ENCODE data around the gene TOR1B. TPM values are rescaled to one million over a fixed set of nuclear protein-coding genes. Genes with fewer than 3 reads are reported as not detected.

TOR1B gene
- total and polyA plus RNA-seq, 5 donors from 2014 or later: 11.6 to 27.2 (median 15.3) TPM

Other genes with a start within 250 kb of the TOR1B start
- not detected for gene C9orf50, start 182.1 kb upstream of the TOR1B start, total RNA-seq
- gene C9orf50, start 182.1 kb upstream of the TOR1B start, polyA plus RNA-seq: not detected
- gene NTMT1, start 177.0 kb upstream of the TOR1B start, total RNA-seq: 37.4 TPM
- 10 to 100 TPM; 41.9 to 56.7 (median 52.8) TPM for gene NTMT1, start 177.0 kb upstream of the TOR1B start, polyA plus RNA-seq
- 27.8 TPM for gene ASB6, start 161.0 kb upstream of the TOR1B start, total RNA-seq
- gene ASB6, start 161.0 kb upstream of the TOR1B start, polyA plus RNA-seq: 10 to 100 TPM; 21.7 to 26.9 (median 23.7) TPM
- gene PRRX2, start 137.5 kb upstream of the TOR1B start, total RNA-seq: not detected
- not detected for gene PRRX2, start 137.5 kb upstream of the TOR1B start, polyA plus RNA-seq
- not detected for gene PTGES, start 50.1 kb upstream of the TOR1B start, total RNA-seq
- gene PTGES, start 50.1 kb upstream of the TOR1B start, polyA plus RNA-seq: under 1 TPM in 1 of 4 donors, not detected in 3; 0.17 TPM
- 19.3 TPM for gene TOR1A, start 21.0 kb downstream of the TOR1B start, total RNA-seq
- gene TOR1A, start 21.0 kb downstream of the TOR1B start, polyA plus RNA-seq: 10 to 100 TPM; 63.6 to 72.7 (median 69.6) TPM
- 91.6 TPM for gene C9orf78, start 32.1 kb downstream of the TOR1B start, total RNA-seq
- 100 to 1,000 TPM; 155 to 196 (median 170) TPM for gene C9orf78, start 32.1 kb downstream of the TOR1B start, polyA plus RNA-seq
- gene USP20, start 32.3 kb downstream of the TOR1B start, total RNA-seq: 116 TPM
- gene USP20, start 32.3 kb downstream of the TOR1B start, polyA plus RNA-seq: 10 to 100 TPM; 37.1 to 54.7 (median 46.9) TPM
- 253 TPM for gene FNBP1, start 240.0 kb downstream of the TOR1B start, total RNA-seq
- 100 to 1,000 TPM; 147 to 218 (median 188) TPM for gene FNBP1, start 240.0 kb downstream of the TOR1B start, polyA plus RNA-seq

Data from CD4-positive, CD25-positive, alpha-beta regulatory T cell (primary cell).